ENCODE data around the gene MUS81.

MUS81 gene

GRCh38 chr11:65866509-65867283, 6.5 kb downstream of the MUS81 start:
- no peak for DNase-seq (ENCODE audit: extremely low read depth, low read depth)
- no peak overlapping the region for H3K4me3 ChIP-seq (replicated peaks; ENCODE audit: low read depth, low read length)
- no peak for TF ChIP-seq CTCF (IDR thresholded peaks at IDR 0.05; ENCODE audit: low read depth, low read length, missing control alignments)

GRCh38 chr11:65867284-65868071, 7.2 kb downstream of the MUS81 start:
- no peak for DNase-seq (ENCODE audit: extremely low read depth, low read depth)
- H3K4me3 ChIP-seq (replicated peaks; ENCODE audit: low read depth, low read length) = no peak overlapping the region
- TF ChIP-seq CTCF (IDR thresholded peaks at IDR 0.05; ENCODE audit: low read depth, low read length, missing control alignments) = no peak

- no peak overlapping the region for H3K4me3 ChIP-seq (replicated peaks; ENCODE audit: low read depth, low read length)
- no peak for DNase-seq (ENCODE audit: extremely low read depth, low read depth)
- TF ChIP-seq CTCF (IDR thresholded peaks at IDR 0.05; ENCODE audit: low read depth, low read length, missing control alignments) = no peak
Observed at GRCh38 chr11:65868076-65868667, 7.9 kb downstream of the MUS81 start.

GRCh38 chr11:65868907-65869306, 8.7 kb downstream of the MUS81 start:
- DNase-seq (ENCODE audit: extremely low read depth, low read depth) = no peak
- TF ChIP-seq CTCF (IDR thresholded peaks at IDR 0.05; ENCODE audit: low read depth, low read length, missing control alignments) = no peak
- H3K4me3 ChIP-seq (replicated peaks; ENCODE audit: low read depth, low read length) = no peak overlapping the region

GRCh38 chr11:65869643-65870306, 9.5 kb downstream of the MUS81 start:
- no peak overlapping the region for H3K4me3 ChIP-seq (replicated peaks; ENCODE audit: low read depth, low read length)
- no peak for DNase-seq (ENCODE audit: extremely low read depth, low read depth)
- TF ChIP-seq CTCF (IDR thresholded peaks at IDR 0.05; ENCODE audit: low read depth, low read length, missing control alignments) = no peak

- no peak overlapping the region for H3K4me3 ChIP-seq (replicated peaks; ENCODE audit: low read depth, low read length)
- no peak for TF ChIP-seq CTCF (IDR thresholded peaks at IDR 0.05; ENCODE audit: low read depth, low read length, missing control alignments)
- no peak for DNase-seq (ENCODE audit: extremely low read depth, low read depth)
Observed at GRCh38 chr11:65870307-65870658, 10.1 kb downstream of the MUS81 start.

Data from HFF-Myc (cell line).